Left ventricle myocardium inferior (tissue), 1 donor: ENCODE data around the gene HSPB6. TPM values are rescaled to one million over a fixed set of nuclear protein-coding genes. Genes with fewer than 3 reads are reported as not detected.
"Not testable (repeated sequence)": the region's sequence is repeated elsewhere in the genome, so short reads cannot be mapped to it uniquely, and the experiment has no call there.

Experiments used
- DNase-seq: peaks from one replicate; pipeline ENCODE4 v3.0.0-alpha.2; 2020
- H3K27ac ChIP-seq: fragments of 200-600 bp; replicated peaks from 2 replicates; pipeline ENCODE4 v1.8.0; 2021
- H3K27me3 ChIP-seq: fragments of 200-600 bp; 2 replicates; pipeline ENCODE4 v1.8.0; 2021; ENCODE audit warnings: low read depth
- H3K36me3 ChIP-seq: fragments of 200-600 bp; 2 replicates; pipeline ENCODE4 v1.8.0; 2021
- H3K4me1 ChIP-seq: fragments of 200-600 bp; 2 replicates; pipeline ENCODE4 v1.8.0; 2021
- H3K4me3 ChIP-seq: fragments of 200-600 bp; 2 replicates; pipeline ENCODE4 v1.8.0; 2021; ENCODE audit warnings: mild to moderate bottlenecking, moderate library complexity
- H3K9me3 ChIP-seq: fragments of 200-600 bp; replicated peaks from 2 replicates; pipeline ENCODE4 v1.8.0; 2021
- CTCF ChIP-seq: fragments of 200-600 bp; IDR thresholded peaks from 2 replicates; pipeline ENCODE4 v1.8.0; 2021; ENCODE audit warnings: antibody characterized with exemption, mild to moderate bottlenecking, borderline replicate concordance
- intact Hi-C: fragments of 100-400 bp; cut with micrococcal nuclease; formaldehyde crosslinking; loops from one replicate; pipeline ENCODE4 v1.11.0; 2022
- total RNA-seq: library from RNA; stranded (reverse); fragmentation: NEBNext Ultra II Directional; extraction: Animal tissue kit (Norgen Biotek cat#: 25700); gene quantifications from one replicate; pipeline ENCODE4 v1.2.1, GENCODE V29; 2021
- donor health status: DM: no; HTN: yes; CAD: no; lungs with severe emphysema.

Gene HSPB6
- total RNA-seq, 1 donor from 2014 or later: 899 TPM

- intact Hi-C loops: no loop called here
- DNase-seq: no peak
- no peak overlapping the region for H3K4me3 ChIP-seq
- H3K4me1 ChIP-seq: no peaks in the 10 kb centered on the region
- no peak for TF ChIP-seq CTCF
- H3K27me3 ChIP-seq: peaks cover 92% of the 10 kb centered on the region
- H3K9me3 ChIP-seq: no peaks in the 10 kb centered on the region
- H3K36me3 ChIP-seq: no peaks in the 10 kb centered on the region
- no peak overlapping the region for H3K27ac ChIP-seq
These were observed 40.1 kb upstream of the HSPB6 start for GRCh38 chr19:35796645-35797542.

- intact Hi-C loops, H3K4me3 ChIP-seq, DNase-seq, H3K36me3 ChIP-seq, H3K27ac ChIP-seq, H3K9me3 ChIP-seq, H3K4me1 ChIP-seq: not testable (repeated sequence)
- H3K27me3 ChIP-seq: peaks cover 82% of the 10 kb centered on the region
These were observed 38.7 kb upstream of the HSPB6 start for GRCh38 chr19:35795564-35795963.

DNA sequence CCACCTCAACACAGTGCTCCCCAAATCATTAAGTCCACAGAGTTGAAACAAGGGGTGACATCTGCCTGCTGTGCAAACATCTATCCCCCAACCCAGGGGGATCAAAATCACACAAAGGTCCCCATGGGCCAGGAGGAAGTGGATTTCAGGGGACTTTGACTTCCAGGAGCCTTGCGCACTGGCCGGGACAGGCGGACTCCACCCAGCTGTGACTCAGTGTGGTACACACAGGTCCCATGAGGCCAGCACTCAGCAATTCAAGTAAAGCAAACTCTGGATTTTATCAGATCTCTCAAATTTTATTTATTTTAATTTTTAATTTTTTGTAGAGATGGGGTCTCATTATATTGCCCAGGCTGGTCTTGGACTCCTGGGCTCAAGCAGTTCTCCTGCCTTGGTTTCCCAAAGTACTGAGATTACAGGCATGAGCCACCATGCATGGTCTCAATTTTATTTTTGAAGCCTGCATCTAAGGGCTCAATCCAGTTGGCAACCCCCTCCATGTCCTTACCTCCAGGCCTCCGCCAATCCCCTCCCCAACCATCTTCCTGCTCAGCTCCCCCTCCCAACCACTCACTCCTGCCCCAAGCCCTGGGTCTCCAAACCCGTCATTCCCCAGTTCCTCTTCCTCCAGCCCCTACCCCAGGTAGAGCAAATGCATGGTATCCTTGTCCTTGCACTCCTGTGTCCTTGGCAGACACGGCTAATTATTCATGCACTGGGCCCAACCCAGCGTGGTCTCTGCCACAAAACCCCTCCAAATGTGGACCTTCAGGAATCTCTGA, 36.7 kb upstream of the HSPB6 start:
- no peaks in the 10 kb centered on the region for H3K36me3 ChIP-seq
- no peaks in the 10 kb centered on the region for H3K4me1 ChIP-seq
- no peaks in the 10 kb centered on the region for H3K9me3 ChIP-seq
- H3K27ac ChIP-seq: no peak overlapping the region
- TF ChIP-seq CTCF: no peak
- DNase-seq: no peak
- intact Hi-C loops: no loop called here
- peaks cover 62% of the 10 kb centered on the region for H3K27me3 ChIP-seq
- no peak overlapping the region for H3K4me3 ChIP-seq

DNA sequence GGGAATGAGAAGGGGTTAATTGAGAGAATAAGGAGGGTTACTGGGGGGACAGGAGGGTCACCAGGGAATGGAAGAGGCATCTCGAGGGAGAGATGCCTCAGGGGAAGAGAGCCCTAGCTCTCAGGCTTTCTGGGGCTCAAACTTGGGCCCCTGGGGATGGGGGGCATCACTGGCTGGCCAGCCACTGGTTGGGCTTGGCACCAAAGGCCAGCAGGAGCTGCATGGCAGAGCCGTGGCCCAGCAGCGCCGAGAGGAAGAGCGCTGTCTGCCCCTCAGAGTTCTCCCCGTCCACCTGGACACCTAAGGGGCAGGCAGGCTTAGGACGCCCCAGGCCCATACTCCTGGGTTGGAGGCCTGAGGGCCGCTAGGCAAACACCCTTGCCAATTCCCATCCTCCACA, 36.1 kb upstream of the HSPB6 start:
- no peak for DNase-seq
- H3K9me3 ChIP-seq: no peaks in the 10 kb centered on the region
- no peak overlapping the region for H3K4me3 ChIP-seq
- intact Hi-C loops: no loop called here
- TF ChIP-seq CTCF: no peak
- H3K4me1 ChIP-seq: no peaks in the 10 kb centered on the region
- no peak overlapping the region for H3K27ac ChIP-seq
- peaks cover 56% of the 10 kb centered on the region for H3K27me3 ChIP-seq
- no peaks in the 10 kb centered on the region for H3K36me3 ChIP-seq

- Histone ChIP-seq H3K4me1 (no peaks in the 10 kb centered on the region), H3K27ac (no peak overlapping the region), H3K9me3 (no peaks in the 10 kb centered on the region), H3K27me3 (peaks cover 50% of the 10 kb centered on the region), H3K36me3 (no peaks in the 10 kb centered on the region), H3K4me3 (no peak overlapping the region)
- no peak for DNase-seq
- intact Hi-C loops: no loop called here
- TF ChIP-seq CTCF: no peak
These were observed 35.5 kb upstream of the HSPB6 start for GRCh38 chr19:35792312-35792711.
